GM12873 (cell line): ENCODE measurements around the gene PIGR.
A peak's percentile ranks its signal among the peaks of the same experiment; 100 is the strongest.

Source experiments
- CTCF ChIP-seq: IDR thresholded peaks from 2 replicates; pipeline ENCODE4 v1.5.1; 2012; ENCODE audit warnings: low read depth, mild to moderate bottlenecking, moderate library complexity, low read length, control low read depth; ENCODE audit not compliant: insufficient read depth; ENCODE audit errors: missing control alignments

Gene PIGR

GRCh38 chr1:206944703-206945102 lies 1.6 kb downstream of the PIGR start:
- TF ChIP-seq CTCF: no peak

- no peak for TF ChIP-seq CTCF
Observed at GRCh38 chr1:206941766-206942418, 4.4 kb downstream of the PIGR start.

GRCh38 chr1:206940588-206940936 lies 5.7 kb downstream of the PIGR start:
- no peak for TF ChIP-seq CTCF

- no peak for TF ChIP-seq CTCF
Observed at GRCh38 chr1:206939841-206940587, 6.3 kb downstream of the PIGR start.

- no peak for TF ChIP-seq CTCF
Observed at GRCh38 chr1:206939131-206939530, 7.1 kb downstream of the PIGR start.

GRCh38 chr1:206937425-206937824 lies 8.8 kb downstream of the PIGR start:
- TF ChIP-seq CTCF: peak; percentile 14

GRCh38 chr1:206935491-206936067 lies 10.7 kb downstream of the PIGR start:
- peak; percentile 63 for TF ChIP-seq CTCF
